DOHH2 (cell line): ENCODE measurements around the gene CIB4.

Experiments
- H3F3A ChIP-seq: fragments of 200-600 bp; sonication (generic), shearing (Covaris generic); 2 replicates; pipeline ENCODE4 v1.6.0; 2016; ENCODE audit warnings: antibody characterized with exemption, mild to moderate bottlenecking; ENCODE audit not compliant: control insufficient read depth, insufficient read depth
- H3K27ac ChIP-seq: fragments of 200-600 bp; sonication (generic); 2 replicates; pipeline ENCODE4 v1.5.1; 2014; ENCODE audit warnings: low read depth, mild to moderate bottlenecking, low read length, moderate library complexity
- H3K27me3 ChIP-seq: fragments of 200-600 bp; sonication (generic); 2 replicates; pipeline ENCODE4 v1.6.1; 2014; ENCODE audit warnings: mild to moderate bottlenecking, low read length, mixed read lengths; ENCODE audit not compliant: control insufficient read depth
- H3K36me3 ChIP-seq: fragments of 200-600 bp; sonication (generic); 2 replicates; pipeline ENCODE4 v1.6.1; 2014; ENCODE audit warnings: mild to moderate bottlenecking, low read length, moderate library complexity, mixed read lengths; ENCODE audit not compliant: control insufficient read depth
- H3K4me1 ChIP-seq: fragments of 200-600 bp; sonication (generic); 2 replicates; pipeline ENCODE4 v1.6.1; 2014; ENCODE audit warnings: mild to moderate bottlenecking, low read length, mixed read lengths; ENCODE audit not compliant: control insufficient read depth
- H3K4me2 ChIP-seq: fragments of 200-600 bp; sonication (generic); 2 replicates; pipeline ENCODE4 v1.6.0; 2014; ENCODE audit warnings: mild to moderate bottlenecking, low read length, moderate library complexity
- H3K4me3 ChIP-seq: fragments of 200-600 bp; sonication (generic); 2 replicates; pipeline ENCODE4 v1.5.1; 2014; ENCODE audit warnings: mild to moderate bottlenecking, low read length, mixed read lengths
- H3K79me2 ChIP-seq: fragments of 200-600 bp; sonication (generic); 2 replicates; pipeline ENCODE4 v1.6.1; 2014; ENCODE audit warnings: mild to moderate bottlenecking, low read length, mixed read lengths; ENCODE audit not compliant: control insufficient read depth
- H3K9me2 ChIP-seq: fragments of 200-600 bp; sonication (generic); replicated peaks from 2 replicates; pipeline ENCODE4 v1.6.1; 2014; ENCODE audit warnings: mild to moderate bottlenecking, low read length, mixed read lengths; ENCODE audit not compliant: control insufficient read depth
- H3K9me3 ChIP-seq: fragments of 200-600 bp; sonication (generic); 2 replicates; pipeline ENCODE4 v1.6.1; 2014; ENCODE audit warnings: antibody characterized with exemption, low read length, mixed read lengths; ENCODE audit not compliant: control insufficient read depth, insufficient read depth
- H4K20me1 ChIP-seq: fragments of 200-600 bp; sonication (generic); 2 replicates; pipeline ENCODE4 v1.6.0; 2014; ENCODE audit warnings: low read depth, mild to moderate bottlenecking, antibody characterized with exemption, low read length, moderate library complexity; ENCODE audit not compliant: control insufficient read depth, insufficient read depth
- EZH2phosphoT487 ChIP-seq: fragments of 200-600 bp; sonication (generic); IDR thresholded peaks from 2 replicates; pipeline ENCODE4 v1.6.1; 2017; ENCODE audit warnings: borderline replicate concordance, mild to moderate bottlenecking, antibody characterized with exemption, low read length, moderate library complexity, mixed read lengths
- TF ChIP-seq, protein P1 (sequence below): fragments of 200-600 bp; sonication (generic); IDR thresholded peaks from one replicate; pipeline ENCODE4 v1.5.1; 2014; ENCODE audit warnings: antibody characterized with exemption, mild to moderate bottlenecking, low read depth, low read length; ENCODE audit not compliant: poor library complexity, severe bottlenecking

Gene CIB4

DNA sequence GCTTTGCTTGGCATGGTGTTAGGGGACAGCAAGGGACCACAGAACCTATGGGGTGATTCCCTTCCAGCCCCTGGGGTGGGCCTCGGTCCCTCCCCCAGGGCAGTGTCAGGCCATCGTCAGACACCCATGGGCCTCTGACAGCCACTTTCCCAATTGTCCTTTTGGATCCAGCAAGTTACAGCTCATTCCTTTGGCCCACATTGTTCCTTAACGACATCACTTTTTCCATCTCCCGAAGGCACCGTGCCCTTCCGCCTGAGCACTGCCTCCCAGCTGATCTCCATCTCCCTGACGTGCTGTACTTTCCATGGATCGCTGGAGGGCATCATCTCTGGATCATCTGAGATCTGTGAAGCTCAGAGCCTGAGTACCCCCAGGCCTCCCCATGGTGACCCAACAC, 41.0 kb upstream of the CIB4 start:
- H3K4me3 ChIP-seq = no peak overlapping the region
- no peaks in the 10 kb centered on the region for H3K79me2 ChIP-seq
- no peak for TF ChIP-seq EZH2phosphoT487
- TF ChIP-seq, protein P1, sequence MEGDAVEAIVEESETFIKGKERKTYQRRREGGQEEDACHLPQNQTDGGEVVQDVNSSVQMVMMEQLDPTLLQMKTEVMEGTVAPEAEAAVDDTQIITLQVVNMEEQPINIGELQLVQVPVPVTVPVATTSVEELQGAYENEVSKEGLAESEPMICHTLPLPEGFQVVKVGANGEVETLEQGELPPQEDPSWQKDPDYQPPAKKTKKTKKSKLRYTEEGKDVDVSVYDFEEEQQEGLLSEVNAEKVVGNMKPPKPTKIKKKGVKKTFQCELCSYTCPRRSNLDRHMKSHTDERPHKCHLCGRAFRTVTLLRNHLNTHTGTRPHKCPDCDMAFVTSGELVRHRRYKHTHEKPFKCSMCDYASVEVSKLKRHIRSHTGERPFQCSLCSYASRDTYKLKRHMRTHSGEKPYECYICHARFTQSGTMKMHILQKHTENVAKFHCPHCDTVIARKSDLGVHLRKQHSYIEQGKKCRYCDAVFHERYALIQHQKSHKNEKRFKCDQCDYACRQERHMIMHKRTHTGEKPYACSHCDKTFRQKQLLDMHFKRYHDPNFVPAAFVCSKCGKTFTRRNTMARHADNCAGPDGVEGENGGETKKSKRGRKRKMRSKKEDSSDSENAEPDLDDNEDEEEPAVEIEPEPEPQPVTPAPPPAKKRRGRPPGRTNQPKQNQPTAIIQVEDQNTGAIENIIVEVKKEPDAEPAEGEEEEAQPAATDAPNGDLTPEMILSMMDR = no peak
- no peak overlapping the region for H3K4me2 ChIP-seq
- no peak overlapping the region for H3K27ac ChIP-seq
- peaks cover 40% of the 10 kb centered on the region for H3K27me3 ChIP-seq
- no peaks in the 10 kb centered on the region for H3F3A ChIP-seq
- no peaks in the 10 kb centered on the region for H3K9me3 ChIP-seq
- H4K20me1 ChIP-seq = no peaks in the 10 kb centered on the region
- no peaks in the 10 kb centered on the region for H3K9me2 ChIP-seq
- no peaks in the 10 kb centered on the region for H3K36me3 ChIP-seq
- no peaks in the 10 kb centered on the region for H3K4me1 ChIP-seq

DNA sequence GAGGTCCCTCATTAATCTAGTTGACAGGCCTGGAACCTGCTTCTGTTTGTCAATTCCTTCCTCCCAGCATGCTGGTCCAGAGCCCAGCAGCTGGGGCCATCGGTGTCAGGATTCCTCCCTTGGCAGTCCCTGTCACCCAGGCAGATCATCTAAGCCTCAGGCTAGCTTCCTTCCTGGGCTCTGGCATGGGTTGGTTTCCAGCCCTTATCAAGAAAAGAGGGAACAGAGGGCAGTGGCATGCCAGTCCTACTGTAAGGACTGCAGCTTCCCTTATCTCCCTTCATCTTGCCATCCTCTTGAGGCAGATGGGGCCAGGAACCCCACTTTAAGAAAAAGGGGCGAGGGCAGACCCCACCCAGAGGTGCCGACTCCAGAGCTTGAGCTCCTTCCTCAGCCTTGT, 40.5 kb upstream of the CIB4 start:
- H3K9me2 ChIP-seq = no peaks in the 10 kb centered on the region
- no peak overlapping the region for H3K4me2 ChIP-seq
- peaks cover 38% of the 10 kb centered on the region for H3K27me3 ChIP-seq
- no peak overlapping the region for H3K27ac ChIP-seq
- H3K36me3 ChIP-seq = no peaks in the 10 kb centered on the region
- H3K9me3 ChIP-seq = no peaks in the 10 kb centered on the region
- no peaks in the 10 kb centered on the region for H4K20me1 ChIP-seq
- H3F3A ChIP-seq = no peaks in the 10 kb centered on the region
- H3K4me1 ChIP-seq = no peaks in the 10 kb centered on the region
- H3K79me2 ChIP-seq = no peaks in the 10 kb centered on the region
- TF ChIP-seq EZH2phosphoT487 = no peak
- TF ChIP-seq, protein P1 = no peak
- no peak overlapping the region for H3K4me3 ChIP-seq

DNA sequence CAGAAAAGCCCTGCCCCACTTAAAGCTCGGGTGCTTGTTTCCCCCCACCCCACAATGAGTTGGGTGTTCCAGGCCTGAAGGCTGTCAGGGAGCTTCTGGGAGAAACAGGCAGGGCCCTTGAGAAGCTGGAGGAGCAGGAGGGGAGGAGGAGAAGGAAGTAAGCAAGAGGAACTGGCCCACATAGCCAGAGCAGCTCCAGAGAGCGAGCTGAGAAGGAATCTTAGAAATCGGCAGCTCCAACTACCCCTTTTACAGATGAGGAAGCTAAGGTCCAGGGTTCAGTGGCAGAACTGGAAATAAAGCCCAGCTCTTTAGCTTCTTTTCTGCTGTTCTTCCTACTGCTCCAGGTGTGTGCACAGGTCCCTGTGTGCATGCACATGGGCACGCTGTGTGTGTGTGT, 38.7 kb upstream of the CIB4 start:
- Histone ChIP-seq H3K4me2 (no peak overlapping the region), H3K27me3 (peaks cover 25% of the 10 kb centered on the region), H3F3A (no peaks in the 10 kb centered on the region), H3K36me3 (no peaks in the 10 kb centered on the region), H3K27ac (no peak overlapping the region), H3K9me2 (no peaks in the 10 kb centered on the region), H3K4me1 (no peaks in the 10 kb centered on the region), H3K4me3 (no peak overlapping the region), H3K9me3 (no peaks in the 10 kb centered on the region), H4K20me1 (no peaks in the 10 kb centered on the region), H3K79me2 (no peaks in the 10 kb centered on the region)
- no peak for TF ChIP-seq EZH2phosphoT487
- TF ChIP-seq, protein P1 = no peak

DNA sequence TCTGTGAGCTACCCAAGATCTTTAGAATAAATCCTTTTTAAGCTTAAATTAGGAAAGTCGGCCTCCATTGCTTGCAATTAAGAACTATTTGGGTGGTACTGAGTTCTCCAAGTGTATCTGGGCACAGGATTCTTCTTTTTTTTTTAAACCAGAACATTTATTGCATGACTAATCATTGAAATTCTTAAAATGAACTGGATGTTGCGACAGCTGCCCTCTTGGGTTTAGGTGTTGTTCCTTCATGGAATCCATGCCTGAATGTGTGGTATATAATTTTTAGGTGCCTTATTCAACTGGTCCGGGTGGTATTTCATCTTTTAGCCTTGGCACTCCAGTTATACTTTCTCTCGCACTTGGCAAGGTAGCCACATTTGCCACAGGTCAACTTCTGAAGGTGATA, 36.9 kb upstream of the CIB4 start:
- H3K27ac ChIP-seq = no peak overlapping the region
- no peaks in the 10 kb centered on the region for H3K4me1 ChIP-seq
- no peaks in the 10 kb centered on the region for H3K79me2 ChIP-seq
- H3K9me3 ChIP-seq = no peaks in the 10 kb centered on the region
- H3K9me2 ChIP-seq = no peaks in the 10 kb centered on the region
- no peak overlapping the region for H3K4me3 ChIP-seq
- no peaks in the 10 kb centered on the region for H4K20me1 ChIP-seq
- no peaks in the 10 kb centered on the region for H3F3A ChIP-seq
- no peaks in the 10 kb centered on the region for H3K36me3 ChIP-seq
- H3K27me3 ChIP-seq = peaks cover 23% of the 10 kb centered on the region
- no peak for TF ChIP-seq EZH2phosphoT487
- TF ChIP-seq, protein P1 = no peak
- no peak overlapping the region for H3K4me2 ChIP-seq
